Measurements from ENCODE around the gene ITPR1. TPM values are rescaled to one million over a fixed set of nuclear protein-coding genes. Genes with fewer than 3 reads are reported as not detected.

Gene ITPR1
- total RNA-seq, 1 donor from 2014 or later: 6.7 TPM

GRCh38 chr3:4528320-4528719 is 35.2 kb downstream of the ITPR1 start:
- H3K27me3 Mint-ChIP-seq (ENCODE audit: low read depth, unreplicated experiment): peaks cover 5% of the 10 kb centered on the region
- H3K4me1 Mint-ChIP-seq (ENCODE audit: low read depth, unreplicated experiment): peaks cover 6% of the 10 kb centered on the region
- no peaks in the 10 kb centered on the region for H3K79me2 ChIP-seq (ENCODE audit: insufficient read depth, low read length)

GRCh38 chr3:4528819-4529600 is 35.9 kb downstream of the ITPR1 start:
- H3K27ac Mint-ChIP-seq (ENCODE audit: unreplicated experiment): peak overlapping the region; percentile 20
- FAIRE-seq: no peak
- Histone ChIP-seq H3K4me1 (ENCODE audit: insufficient read depth, low read length) (peaks cover 5% of the 10 kb centered on the region), H3K4me2 (ENCODE audit: low read length) (no peak overlapping the region), H3K9me3 (ENCODE audit: insufficient read depth, low read depth, low read length) (no peaks in the 10 kb centered on the region), H3K27me3 (ENCODE audit: insufficient read depth, low read length) (peaks cover 3% of the 10 kb centered on the region), H2AFZ (ENCODE audit: low read depth, low read length) (no peak overlapping the region), H3K27ac (ENCODE audit: low read depth, low read length) (no peak overlapping the region), H3K79me2 (ENCODE audit: insufficient read depth, low read length) (no peaks in the 10 kb centered on the region), H3K9ac (ENCODE audit: low read length) (no peak overlapping the region), H4K20me1 (ENCODE audit: insufficient read depth, low read length) (no peaks in the 10 kb centered on the region), H3K36me3 (ENCODE audit: insufficient read depth, low read length) (no peaks in the 10 kb centered on the region), H3K4me3 (ENCODE audit: insufficient read depth, low read depth, low read length) (no peak overlapping the region)
- DNase-seq (ENCODE audit: low read depth): no peak
- no peak for TF ChIP-seq EZH2 (IDR thresholded peaks at IDR 0.05; ENCODE audit: insufficient read depth, low read length)
- TF ChIP-seq, protein P1, sequence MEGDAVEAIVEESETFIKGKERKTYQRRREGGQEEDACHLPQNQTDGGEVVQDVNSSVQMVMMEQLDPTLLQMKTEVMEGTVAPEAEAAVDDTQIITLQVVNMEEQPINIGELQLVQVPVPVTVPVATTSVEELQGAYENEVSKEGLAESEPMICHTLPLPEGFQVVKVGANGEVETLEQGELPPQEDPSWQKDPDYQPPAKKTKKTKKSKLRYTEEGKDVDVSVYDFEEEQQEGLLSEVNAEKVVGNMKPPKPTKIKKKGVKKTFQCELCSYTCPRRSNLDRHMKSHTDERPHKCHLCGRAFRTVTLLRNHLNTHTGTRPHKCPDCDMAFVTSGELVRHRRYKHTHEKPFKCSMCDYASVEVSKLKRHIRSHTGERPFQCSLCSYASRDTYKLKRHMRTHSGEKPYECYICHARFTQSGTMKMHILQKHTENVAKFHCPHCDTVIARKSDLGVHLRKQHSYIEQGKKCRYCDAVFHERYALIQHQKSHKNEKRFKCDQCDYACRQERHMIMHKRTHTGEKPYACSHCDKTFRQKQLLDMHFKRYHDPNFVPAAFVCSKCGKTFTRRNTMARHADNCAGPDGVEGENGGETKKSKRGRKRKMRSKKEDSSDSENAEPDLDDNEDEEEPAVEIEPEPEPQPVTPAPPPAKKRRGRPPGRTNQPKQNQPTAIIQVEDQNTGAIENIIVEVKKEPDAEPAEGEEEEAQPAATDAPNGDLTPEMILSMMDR (IDR thresholded peaks at IDR 0.05; ENCODE audit: insufficient read depth, low read depth, low read length): no peak
- H3K27me3 Mint-ChIP-seq (ENCODE audit: low read depth, unreplicated experiment): peaks cover 5% of the 10 kb centered on the region
- peaks cover 10% of the 10 kb centered on the region for H3K4me1 Mint-ChIP-seq (ENCODE audit: low read depth, unreplicated experiment)
- no peak overlapping the region for H3K4me3 Mint-ChIP-seq (ENCODE audit: unreplicated experiment)
- H3K36me3 Mint-ChIP-seq (ENCODE audit: low read depth, unreplicated experiment): no peaks in the 10 kb centered on the region
- no peaks in the 10 kb centered on the region for H3K9me3 Mint-ChIP-seq (ENCODE audit: unreplicated experiment)

More at GRCh38 chr3:4528320-4528719, 35.2 kb downstream of the ITPR1 start:
- H3K9me3 ChIP-seq (ENCODE audit: insufficient read depth, low read depth, low read length): no peaks in the 10 kb centered on the region
- H3K27me3 ChIP-seq (ENCODE audit: insufficient read depth, low read length): peaks cover 3% of the 10 kb centered on the region
- DNase-seq (ENCODE audit: low read depth): no peak
- H3K9ac ChIP-seq (ENCODE audit: low read length): no peak overlapping the region
- no peaks in the 10 kb centered on the region for H3K36me3 ChIP-seq (ENCODE audit: insufficient read depth, low read length)
- TF ChIP-seq, protein P1 (IDR thresholded peaks at IDR 0.05; ENCODE audit: insufficient read depth, low read depth, low read length): no peak
- TF ChIP-seq EZH2 (IDR thresholded peaks at IDR 0.05; ENCODE audit: insufficient read depth, low read length): no peak
- no peaks in the 10 kb centered on the region for H4K20me1 ChIP-seq (ENCODE audit: insufficient read depth, low read length)
- no peak for FAIRE-seq
- no peak overlapping the region for H2AFZ ChIP-seq (ENCODE audit: low read depth, low read length)
- H3K4me3 ChIP-seq (ENCODE audit: insufficient read depth, low read depth, low read length): no peak overlapping the region
- Mint-ChIP-seq H3K36me3 (ENCODE audit: low read depth, unreplicated experiment) (no peaks in the 10 kb centered on the region), H3K9me3 (ENCODE audit: unreplicated experiment) (no peaks in the 10 kb centered on the region), H3K4me3 (ENCODE audit: unreplicated experiment) (no peak overlapping the region), H3K27ac (ENCODE audit: unreplicated experiment) (no peak overlapping the region)
- H3K4me2 ChIP-seq (ENCODE audit: low read length): no peak overlapping the region
- no peak overlapping the region for H3K27ac ChIP-seq (ENCODE audit: low read depth, low read length)
- H3K4me1 ChIP-seq (ENCODE audit: insufficient read depth, low read length): peaks cover 1% of the 10 kb centered on the region
